ENCODE measurements around the gene MIER1. TPM values are rescaled to one million over a fixed set of nuclear protein-coding genes. Genes with fewer than 3 reads are reported as not detected.

Gene MIER1
- total RNA-seq, 6 experiments from 2014 or later, result 11.8 to 27.0 (median 19.3) TPM

GRCh38 chr1:66919828-66920227 lies 5.0 kb upstream of the MIER1 start:
- no peaks in the 10 kb centered on the region for H3K27me3 ChIP-seq
- ATAC-seq, result no peak
- WGBS (ENCODE audit: insufficient coverage, low coverage, low lambda C conversion rate, missing lambda C conversion rate), result 82% methylated on average over 2 of the region's 3 CpGs
- no peaks in the 10 kb centered on the region for H3K36me3 ChIP-seq
- no peak overlapping the region for H3K4me3 ChIP-seq
- no peaks in the 10 kb centered on the region for H3K9me3 ChIP-seq
- H3K27ac ChIP-seq, result no peak overlapping the region
- no peak for TF ChIP-seq POLR2A (IDR thresholded peaks at IDR 0.05)
- TF ChIP-seq, protein P1, sequence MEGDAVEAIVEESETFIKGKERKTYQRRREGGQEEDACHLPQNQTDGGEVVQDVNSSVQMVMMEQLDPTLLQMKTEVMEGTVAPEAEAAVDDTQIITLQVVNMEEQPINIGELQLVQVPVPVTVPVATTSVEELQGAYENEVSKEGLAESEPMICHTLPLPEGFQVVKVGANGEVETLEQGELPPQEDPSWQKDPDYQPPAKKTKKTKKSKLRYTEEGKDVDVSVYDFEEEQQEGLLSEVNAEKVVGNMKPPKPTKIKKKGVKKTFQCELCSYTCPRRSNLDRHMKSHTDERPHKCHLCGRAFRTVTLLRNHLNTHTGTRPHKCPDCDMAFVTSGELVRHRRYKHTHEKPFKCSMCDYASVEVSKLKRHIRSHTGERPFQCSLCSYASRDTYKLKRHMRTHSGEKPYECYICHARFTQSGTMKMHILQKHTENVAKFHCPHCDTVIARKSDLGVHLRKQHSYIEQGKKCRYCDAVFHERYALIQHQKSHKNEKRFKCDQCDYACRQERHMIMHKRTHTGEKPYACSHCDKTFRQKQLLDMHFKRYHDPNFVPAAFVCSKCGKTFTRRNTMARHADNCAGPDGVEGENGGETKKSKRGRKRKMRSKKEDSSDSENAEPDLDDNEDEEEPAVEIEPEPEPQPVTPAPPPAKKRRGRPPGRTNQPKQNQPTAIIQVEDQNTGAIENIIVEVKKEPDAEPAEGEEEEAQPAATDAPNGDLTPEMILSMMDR (IDR thresholded peaks at IDR 0.05), result no peak
- intact Hi-C loops (cut with DNase I), result no loop called here
- H3K4me1 ChIP-seq, result peaks cover 0 to 9% (median 1%) of the 10 kb centered on the region in 4 donors
- no peak for DNase-seq

DNA sequence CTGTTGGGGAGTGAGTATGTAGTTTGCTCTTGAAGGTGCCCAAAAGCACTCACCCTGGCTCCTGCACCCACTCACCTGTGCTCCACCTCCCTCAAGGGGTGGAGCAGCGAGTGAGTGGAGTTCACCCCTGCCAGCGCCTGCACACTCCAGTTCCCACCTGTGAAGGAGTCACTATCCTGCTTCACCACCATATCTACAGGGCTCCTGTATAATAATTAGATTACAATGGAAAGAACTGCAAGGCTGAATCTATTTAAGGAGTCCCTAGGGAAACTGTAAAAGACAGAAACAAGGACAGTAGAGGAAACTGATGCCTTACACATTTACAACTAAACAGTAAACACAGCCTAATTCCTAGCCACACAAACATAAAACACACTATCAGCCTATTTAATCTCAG lies 4.2 kb upstream of the MIER1 start:
- Histone ChIP-seq H3K27me3 (no peaks in the 10 kb centered on the region), H3K36me3 (no peaks in the 10 kb centered on the region), H3K9me3 (no peaks in the 10 kb centered on the region), H3K4me1 (peaks cover 0 to 9% (median 1%) of the 10 kb centered on the region in 4 donors), H3K27ac (no peak overlapping the region), H3K4me3 (no peak overlapping the region)
- ATAC-seq (no peak), DNase-seq (no peak)
- intact Hi-C loops (cut with DNase I), result no loop called here
- TF ChIP-seq POLR2A (IDR thresholded peaks at IDR 0.05), result no peak
- TF ChIP-seq, protein P1 (IDR thresholded peaks at IDR 0.05), result no peak
- WGBS (ENCODE audit: insufficient coverage, low coverage, low lambda C conversion rate, missing lambda C conversion rate), result no CpG with 5 or more reads among the region's 2 CpGs

- H3K4me1 ChIP-seq, result peaks cover 0 to 19% (median 1%) of the 10 kb centered on the region in 4 donors
- TF ChIP-seq, protein P1 (IDR thresholded peaks at IDR 0.05), result no peak
- TF ChIP-seq POLR2A (IDR thresholded peaks at IDR 0.05), result no peak
- peak overlapping the region; percentile 79 to 94 (median 84) for H3K4me3 ChIP-seq
- DNase-seq (no peak), ATAC-seq (peak in 2 of 4 donors; percentile 0)
- H3K27me3 ChIP-seq, result no peaks in the 10 kb centered on the region
- WGBS (ENCODE audit: insufficient coverage, low coverage, low lambda C conversion rate, missing lambda C conversion rate), result 3% methylated on average over 11 of the region's 11 CpGs
- H3K9me3 ChIP-seq, result no peaks in the 10 kb centered on the region
- no peaks in the 10 kb centered on the region for H3K36me3 ChIP-seq
- peak overlapping the region; percentile 42 to 74 (median 59) for H3K27ac ChIP-seq
- intact Hi-C loops (cut with DNase I), result no loop called here
Observed at GRCh38 chr1:66925558-66925910, 744 bp downstream of the MIER1 start.

DNA sequence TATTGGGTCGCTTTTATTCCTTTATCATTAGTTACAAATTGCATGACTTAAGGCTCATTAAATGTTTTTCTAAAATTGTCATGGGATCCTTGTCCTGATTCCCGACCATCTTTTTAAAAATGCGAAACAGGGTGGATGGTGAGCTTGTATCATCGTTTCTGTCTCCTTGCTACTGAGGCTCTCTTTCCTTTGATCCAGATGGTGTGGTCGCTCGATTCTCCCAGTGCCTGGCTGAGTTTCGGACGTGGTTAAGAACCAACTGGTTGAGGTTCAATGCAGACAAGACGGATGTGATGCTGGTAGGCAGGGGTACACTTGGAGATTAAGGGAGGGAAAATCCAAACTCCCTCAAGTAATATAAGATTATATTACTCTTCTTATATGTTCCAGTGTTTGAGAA lies 1.2 kb downstream of the MIER1 start:
- Histone ChIP-seq H3K4me1 (peaks cover 0 to 19% (median 1%) of the 10 kb centered on the region in 4 donors), H3K27me3 (no peaks in the 10 kb centered on the region), H3K36me3 (no peaks in the 10 kb centered on the region), H3K4me3 (peak overlapping the region; percentile 79 to 94 (median 84)), H3K9me3 (no peaks in the 10 kb centered on the region), H3K27ac (peak overlapping the region; percentile 42 to 74 (median 59))
- WGBS (ENCODE audit: insufficient coverage, low coverage, low lambda C conversion rate, missing lambda C conversion rate), result 35% methylated on average over 9 of the region's 9 CpGs
- ATAC-seq (no peak), DNase-seq (no peak)
- no peak for TF ChIP-seq POLR2A (IDR thresholded peaks at IDR 0.05)
- TF ChIP-seq, protein P1 (IDR thresholded peaks at IDR 0.05), result no peak
- intact Hi-C loops (cut with DNase I), result no loop called here

DNA sequence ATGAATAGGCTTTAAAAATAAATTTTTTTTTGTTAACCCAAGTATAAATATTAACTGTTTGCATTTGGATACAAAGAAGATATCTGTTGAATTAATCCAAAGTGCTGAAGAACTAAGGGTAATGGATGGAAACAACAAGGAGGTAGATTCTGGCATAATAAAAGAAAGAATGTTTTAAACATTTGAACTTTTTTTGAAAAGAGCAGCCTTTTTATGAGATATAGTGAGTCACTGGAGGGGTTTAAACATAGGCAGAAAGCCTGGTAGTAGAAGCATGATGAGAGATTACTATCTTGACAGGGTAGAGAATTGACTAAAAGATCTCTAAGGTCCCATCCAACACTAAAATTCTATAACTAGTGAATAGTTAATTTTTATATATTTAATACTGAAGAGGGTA lies 2.7 kb downstream of the MIER1 start:
- intact Hi-C loops (cut with DNase I), result no loop called here
- DNase-seq (no peak), ATAC-seq (no peak)
- H3K4me1 ChIP-seq, result peaks cover 0 to 27% (median 1%) of the 10 kb centered on the region in 4 donors
- TF ChIP-seq, protein P1 (IDR thresholded peaks at IDR 0.05), result no peak
- no peak for TF ChIP-seq POLR2A (IDR thresholded peaks at IDR 0.05)
- no peak overlapping the region for H3K27ac ChIP-seq
- no peaks in the 10 kb centered on the region for H3K9me3 ChIP-seq
- no peak overlapping the region for H3K4me3 ChIP-seq
- H3K36me3 ChIP-seq, result no peaks in the 10 kb centered on the region
- H3K27me3 ChIP-seq, result no peaks in the 10 kb centered on the region
